ENCODE measurements around the gene INPP4A.

INPP4A gene

DNA sequence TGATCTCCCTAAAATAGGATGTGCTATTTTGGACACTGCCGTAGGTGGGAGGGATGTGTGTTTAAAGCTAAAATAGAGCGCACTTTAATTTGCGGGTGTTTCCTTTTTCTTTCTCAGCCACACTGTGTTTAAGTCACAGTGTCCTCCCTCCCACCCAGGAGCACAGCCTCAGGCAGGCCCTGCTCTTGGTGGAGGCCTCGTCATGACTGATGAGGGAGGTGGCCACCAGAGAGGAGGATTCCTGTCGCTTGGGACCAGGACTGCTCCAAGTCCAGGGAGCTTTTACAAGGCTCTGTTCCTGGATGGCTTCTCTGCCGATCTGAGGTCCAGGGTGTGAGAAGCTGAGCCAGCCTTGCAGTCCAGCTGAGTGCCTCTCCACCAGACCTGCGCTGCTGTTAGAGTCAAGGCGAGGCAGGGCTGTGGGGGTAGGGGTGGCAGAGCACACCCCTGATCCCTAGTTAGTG is 33.5 kb downstream of the INPP4A start:
- peak; percentile 35 for DNase-seq

DNA sequence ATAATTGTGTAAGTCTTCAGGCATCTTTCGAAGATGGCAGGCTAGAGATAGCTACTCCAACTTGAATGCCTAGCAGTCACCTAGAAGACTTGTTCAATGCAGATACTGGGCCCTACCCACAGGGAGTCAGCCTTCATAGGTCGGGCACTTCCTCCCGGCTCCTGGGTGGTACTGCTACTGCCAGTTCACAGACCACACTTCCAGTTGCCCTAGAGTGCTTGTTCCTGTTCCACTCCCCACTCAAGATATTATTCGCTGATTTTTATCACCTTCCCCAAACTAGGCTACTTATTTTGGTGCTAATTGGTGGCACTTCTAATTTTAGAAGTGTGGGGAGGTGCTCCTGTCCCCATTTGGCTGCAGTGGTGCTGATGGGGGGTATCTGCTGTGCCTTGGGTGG is 34.2 kb downstream of the INPP4A start:
- DNase-seq, result no peak

DNA sequence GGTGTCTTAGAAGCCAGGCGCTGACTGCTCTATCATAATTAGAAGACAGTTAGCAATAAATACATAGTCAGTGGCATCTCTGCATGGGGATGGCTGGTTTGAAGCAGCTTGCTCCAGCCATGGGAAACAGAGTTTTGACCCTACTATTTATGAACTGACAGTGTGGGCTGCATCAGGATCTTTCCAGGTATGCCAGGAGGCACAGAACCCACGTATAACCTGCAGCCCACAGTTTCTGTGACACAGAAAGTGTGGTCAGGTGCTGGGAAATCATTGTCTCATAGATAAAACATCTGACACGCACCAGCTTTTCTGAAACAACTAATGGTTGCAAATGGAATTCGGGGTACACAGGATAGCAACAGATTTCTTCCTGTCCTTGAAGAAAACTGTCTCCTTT is 34.7 kb downstream of the INPP4A start:
- DNase-seq, result no peak

DNA sequence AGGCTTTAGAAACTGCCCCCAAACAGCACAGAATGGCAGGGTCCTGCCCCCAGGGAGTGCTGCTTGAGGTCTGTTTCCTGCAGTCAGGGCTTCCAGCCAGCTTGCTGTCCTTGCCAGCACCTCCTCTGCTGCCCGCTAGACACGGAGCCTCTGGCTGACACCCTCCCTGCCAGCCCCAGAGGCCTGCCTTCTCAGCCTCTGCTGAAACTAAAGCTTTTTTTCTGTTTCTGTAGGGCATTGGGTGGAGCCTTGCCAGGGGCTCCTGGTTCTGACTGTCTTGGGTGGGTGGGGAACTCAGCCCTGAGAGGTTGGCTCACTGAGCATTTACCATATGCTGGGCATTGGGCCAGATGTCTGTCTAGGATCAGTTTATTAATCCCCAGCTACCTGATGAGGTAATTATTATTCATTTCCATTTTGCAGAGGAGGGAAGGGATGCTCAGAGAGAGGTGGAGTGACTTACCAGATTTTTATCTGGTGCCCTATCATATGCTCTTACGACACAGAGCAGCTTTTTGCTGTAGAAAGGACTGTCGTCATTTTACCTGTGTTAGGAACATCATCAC is 35.4 kb downstream of the INPP4A start:
- peak; percentile 80 for DNase-seq

DNA sequence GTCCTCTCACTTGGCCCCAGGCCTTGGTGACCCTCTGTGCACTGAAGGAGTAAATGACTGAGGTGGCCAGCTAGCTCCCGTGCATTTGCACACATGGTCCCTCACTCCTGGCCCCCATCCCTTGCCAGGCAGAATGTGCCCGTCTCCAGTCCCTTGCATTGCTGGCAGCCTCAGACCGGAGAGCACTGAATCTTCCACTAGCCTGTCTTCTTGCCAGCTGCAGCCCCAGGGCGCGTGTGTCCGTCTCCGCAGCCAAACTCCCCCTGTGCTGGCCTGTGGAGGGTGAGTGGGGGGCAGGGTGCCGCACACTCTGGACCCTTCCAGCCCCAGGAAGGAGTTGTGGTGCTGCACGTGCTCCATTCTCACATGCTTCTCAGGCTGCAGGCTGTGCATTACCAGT is 35.9 kb downstream of the INPP4A start:
- DNase-seq, result no peak

DNA sequence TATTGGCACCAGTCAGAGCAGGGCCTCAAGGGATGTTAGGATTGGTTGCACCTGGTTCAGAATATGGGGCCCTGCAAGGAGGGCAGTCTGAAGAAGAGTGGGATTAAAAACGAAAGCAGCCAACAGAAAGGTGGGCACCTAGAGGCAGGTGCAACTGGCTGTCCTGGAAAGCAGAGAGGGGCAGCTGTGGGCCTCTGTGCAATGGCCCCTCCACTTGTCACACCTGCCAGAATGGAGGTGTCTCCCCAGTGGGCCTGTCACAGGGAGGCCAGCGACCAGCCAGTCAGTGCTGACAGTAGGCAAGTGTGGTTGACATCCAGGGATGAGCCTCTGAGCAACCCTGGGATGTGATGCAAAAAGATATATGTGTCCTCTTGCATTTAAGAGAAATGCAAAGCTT is 37.7 kb downstream of the INPP4A start:
- no peak for DNase-seq

DNA sequence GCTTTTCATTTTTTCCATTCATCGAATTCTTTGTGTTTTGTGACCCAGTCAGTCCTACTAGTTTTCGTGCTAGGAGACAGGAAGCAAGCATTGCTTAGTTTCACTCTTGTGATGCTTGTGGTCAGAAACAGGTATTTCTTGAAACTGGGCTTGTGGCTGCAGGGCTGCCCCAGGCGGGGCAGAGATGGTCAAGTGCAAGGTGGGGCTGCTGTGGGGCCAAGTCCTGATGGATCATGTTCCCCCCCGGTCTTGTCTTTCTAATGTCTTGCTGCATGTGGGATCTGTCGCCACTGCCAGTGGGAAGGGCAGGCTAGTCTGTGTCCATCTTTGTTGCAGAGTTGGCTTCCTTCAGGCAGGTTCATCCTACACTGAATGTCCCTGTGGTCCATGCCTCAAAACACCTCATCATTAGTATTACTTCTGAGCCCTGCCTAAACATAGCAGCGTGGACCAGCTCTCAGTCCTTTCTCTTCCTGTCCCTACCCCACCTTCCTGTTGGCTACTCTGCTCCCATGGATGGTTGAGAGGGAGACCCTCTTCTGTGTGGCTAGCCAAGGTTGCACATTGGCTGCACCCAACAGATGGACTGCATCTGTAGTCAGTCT is 38.7 kb downstream of the INPP4A start:
- no peak for DNase-seq

DNA sequence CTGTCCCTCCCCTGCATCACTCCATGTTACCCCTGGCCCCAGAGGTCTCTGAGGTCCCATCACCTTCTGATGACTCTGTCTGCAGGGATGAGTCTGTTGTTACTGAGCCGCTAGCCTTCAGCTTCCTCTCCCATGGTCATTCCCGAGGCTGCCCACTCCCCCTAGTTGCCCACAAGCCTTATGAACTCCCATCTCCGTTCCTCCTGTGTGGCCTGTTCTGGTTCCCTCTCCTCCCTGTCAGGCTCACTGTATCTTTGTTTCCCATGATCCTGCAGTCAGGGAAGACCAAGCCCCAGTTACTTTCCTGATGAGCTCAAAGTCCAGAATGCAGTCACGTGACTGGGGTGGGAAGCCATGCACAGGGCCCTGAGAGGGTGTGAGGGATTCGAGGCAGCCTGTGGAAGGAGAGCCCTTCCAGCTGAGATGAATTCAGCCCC is 39.5 kb downstream of the INPP4A start:
- DNase-seq, result no peak

DNA sequence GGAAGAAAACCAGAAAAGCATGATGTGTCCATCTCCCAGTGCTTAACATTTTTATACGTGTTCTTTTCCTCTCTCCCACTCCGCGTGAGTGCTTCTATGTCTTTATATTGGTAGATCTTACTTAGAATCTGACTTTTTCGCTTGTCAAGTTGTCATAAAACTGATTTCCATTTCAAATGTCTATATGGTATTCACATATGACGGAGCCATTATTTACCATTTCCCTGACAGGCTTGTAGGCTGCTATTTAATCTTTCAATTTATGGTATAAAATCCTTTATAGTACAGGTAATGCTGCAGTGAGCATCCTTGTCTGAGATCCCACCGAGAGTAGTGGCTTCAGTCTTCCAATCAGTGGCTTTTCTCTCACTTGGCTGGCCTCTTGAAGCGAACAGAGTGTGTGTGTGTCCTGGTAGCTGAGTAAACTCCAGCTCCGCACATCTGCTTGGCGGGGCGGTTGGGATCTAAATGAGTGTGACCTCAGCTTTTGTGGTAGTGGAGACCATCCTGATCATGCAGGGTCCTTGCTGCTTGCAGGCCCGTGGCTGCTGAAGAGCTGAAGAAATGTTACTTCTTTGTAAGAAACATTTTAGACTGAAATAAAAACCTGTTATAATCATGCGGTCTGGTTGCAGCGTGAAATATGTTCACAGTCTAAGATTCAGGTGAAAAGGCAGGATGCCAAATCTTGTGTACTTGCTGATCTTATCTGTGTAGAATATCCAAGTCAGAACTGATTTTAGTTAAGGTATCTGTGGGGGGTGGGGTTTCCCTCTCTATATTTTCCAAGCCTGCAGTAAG is 40.2 kb downstream of the INPP4A start:
- DNase-seq, result no peak

DNA sequence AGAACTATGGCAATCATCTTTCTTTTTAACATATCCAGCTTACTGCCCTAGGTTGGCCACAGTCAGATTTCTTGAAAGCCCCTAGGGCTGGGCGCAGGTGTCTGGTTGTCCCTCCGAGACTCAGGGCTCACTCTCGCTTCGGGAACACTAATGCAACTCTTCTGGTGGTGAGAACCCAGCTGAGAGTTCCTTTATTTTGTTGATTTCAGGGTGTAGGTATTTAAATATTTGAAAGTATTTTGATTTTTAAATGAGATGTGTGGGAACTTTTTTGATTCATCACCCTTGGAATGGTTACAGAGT is 40.7 kb downstream of the INPP4A start:
- no peak for DNase-seq

DNA sequence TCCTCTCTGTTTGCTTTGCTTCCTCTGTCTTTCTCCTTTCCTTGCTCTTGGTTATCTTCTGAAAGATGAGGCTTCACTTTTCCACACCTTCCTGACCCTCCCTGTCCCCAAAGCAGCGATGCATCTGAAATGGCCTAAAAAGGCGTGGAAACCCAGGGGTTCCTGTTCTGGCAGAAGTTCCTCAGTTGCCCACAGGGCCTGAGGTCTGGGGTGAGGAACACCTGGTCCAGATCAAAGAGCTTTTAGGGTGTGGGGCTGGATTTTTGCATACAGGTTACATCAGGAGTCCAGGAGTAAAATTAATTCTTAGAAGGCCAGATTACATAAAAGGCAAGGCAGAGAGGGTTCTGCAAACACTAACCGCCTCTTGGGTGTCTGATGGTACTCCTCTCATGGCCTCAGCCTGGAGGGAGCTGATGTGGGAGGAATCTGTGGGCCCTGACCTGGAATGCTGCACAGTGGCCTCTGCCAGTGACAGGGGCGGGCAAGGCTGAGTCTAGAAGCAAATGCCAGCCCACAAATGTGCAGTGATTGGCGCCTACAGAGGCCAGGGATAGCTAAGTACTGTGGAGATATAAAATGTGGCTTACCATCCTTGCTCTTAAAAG is 41.8 kb downstream of the INPP4A start:
- peak; percentile 45 for DNase-seq

DNA sequence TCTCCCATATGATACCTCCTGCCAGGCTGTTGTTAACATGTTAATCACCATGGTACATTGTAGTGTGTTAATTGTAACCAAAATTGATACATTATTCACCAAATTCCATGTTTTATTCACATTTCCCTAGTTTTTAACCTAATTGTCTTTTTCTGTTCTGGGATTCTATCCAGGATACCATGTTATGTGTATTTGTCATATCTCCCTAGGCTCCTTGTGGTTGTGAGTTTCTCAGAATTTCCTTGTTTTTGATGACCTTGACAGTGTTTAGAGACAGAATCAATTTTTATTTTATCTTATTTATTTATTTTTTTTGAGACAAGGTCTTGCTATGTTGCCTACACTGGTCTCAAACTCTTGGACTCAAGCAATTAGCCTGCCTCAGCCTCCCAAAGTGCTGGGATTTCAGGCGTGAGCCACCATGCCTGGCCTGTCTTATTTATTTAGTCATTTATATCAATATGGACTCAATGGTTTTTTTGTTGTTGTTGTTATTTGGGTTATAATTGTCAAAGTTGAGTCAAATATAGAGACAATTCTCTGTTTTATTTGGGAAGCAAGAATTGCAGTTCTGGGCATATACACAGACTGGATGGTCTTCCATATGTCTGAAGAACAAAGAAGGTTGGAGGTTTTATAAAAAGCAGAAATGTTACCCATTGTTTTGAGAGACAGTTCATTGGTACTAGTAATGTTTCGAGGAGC is 42.6 kb downstream of the INPP4A start:
- no peak for DNase-seq

DNA sequence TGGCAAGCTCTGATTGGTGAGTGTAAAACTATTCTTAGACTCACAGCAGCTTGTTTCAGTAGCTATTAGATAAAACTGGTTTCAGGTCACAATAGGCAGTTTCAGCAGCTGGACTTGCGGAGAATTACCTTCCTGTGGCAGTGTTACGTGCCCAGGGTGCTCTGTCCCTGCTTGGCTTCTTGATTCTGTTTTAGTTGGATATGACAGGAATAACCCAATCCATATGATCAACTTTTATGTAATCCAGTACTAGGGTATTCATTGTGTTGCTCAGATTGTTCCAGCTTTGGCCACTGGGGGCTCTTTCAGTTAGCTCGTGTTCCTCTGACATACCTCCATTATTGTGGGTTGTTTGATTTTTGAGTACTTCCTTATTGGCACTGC is 43.1 kb downstream of the INPP4A start:
- DNase-seq, result no peak

DNA sequence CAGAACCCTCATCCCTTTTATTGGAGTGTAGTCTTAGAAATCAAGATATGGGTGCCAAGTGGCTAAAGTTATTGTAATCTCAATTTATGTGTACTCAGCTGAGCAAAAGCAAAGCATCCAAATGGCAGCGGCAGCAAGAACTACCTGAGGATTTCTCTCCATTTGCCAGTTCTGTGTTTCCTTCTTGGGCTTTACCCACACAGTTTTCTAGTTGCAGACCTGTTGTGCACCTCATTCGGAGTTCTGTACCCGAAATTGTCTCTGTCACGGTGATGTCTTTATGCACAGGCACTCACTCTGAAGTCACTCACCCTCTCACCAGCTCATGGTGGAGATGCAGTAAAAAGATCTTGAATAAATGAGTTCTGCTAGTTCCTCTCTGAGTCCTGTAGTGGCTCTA is 43.6 kb downstream of the INPP4A start:
- DNase-seq, result no peak

DNA sequence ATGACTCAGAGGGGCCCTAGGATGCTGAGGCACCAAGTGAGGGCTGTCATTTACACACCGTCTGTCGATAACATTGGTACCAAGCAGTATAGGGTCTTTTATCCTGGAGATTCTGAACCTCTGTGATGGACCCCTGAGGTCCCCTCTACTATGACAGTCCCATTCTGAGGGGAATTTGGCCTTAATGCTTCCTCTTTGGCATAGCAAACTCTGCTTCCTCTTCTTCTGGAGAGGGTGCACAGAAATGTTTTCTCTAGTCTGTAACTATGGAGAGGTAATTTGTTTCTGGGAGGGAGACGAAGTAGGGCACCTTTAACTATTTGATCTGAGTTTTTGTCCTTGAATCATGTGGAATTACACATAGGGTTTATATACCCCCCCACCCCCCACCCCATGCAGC is 44.8 kb downstream of the INPP4A start:
- DNase-seq, result no peak

DNA sequence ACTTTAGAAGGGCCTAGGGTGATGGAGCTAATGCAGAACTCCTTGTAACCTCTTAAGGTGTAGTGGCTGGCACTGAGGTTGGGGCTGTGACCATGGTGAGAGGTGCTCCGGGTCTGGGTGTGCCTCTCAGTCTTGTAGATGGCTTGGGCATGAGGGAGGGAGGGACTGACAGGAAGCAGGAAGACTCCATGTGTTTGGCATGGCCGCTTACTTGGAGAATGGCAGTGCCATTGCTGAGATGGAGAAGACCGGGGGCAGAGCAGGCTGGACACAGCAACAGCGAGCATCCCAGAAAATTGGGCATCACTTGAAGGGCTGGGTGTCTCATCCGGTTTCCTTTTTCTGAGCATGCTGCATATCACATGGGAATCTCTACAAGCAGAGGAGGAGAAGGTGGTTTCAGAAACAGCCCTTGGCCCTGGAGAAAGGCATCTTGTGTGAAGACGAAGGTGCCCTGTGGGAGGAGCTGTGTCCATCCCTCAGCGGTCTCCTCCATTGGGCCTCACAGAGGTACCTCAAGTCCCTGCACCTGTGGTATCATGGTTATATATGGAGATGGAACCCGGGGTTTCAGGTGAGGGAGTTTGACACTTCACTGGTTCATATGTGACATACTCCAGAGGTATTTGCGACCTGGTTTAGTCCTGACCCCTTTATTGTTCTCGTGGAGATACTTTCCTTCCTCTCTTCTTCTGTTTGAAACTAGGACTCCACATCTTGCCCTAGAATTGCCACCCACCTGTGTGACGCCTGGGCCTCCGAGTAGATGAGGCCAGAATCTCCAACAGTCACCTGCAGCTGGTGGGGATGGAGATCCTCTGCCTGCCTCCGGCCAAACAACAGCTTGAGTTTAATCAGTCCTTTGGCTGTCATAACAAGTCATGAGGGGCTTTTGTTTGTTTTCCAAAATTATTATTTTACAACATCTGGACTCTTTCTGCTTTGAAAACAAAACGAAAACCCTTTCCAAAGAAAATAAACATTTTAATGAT is 45.6 kb downstream of the INPP4A start:
- DNase-seq, result no peak

DNA sequence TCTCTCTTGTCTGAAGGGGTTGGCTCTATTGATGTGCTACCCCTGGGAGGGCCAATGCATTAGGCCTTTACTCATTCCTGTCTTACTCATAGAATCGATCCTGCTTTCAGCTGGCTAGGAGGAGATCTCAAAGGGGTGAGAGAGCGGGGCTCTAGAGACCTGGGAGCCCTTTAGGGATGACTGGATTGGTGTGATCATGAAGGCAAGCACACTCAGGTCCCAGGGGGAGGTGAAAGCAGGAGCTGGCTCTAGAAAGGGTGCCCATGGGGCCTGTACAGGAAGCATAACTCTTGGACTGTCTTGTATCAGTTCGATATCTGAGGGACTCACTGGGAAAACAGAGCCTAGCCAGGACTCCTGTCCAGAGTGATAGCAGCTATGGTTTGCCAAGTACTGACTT is 47.8 kb downstream of the INPP4A start:
- no peak for DNase-seq

DNA sequence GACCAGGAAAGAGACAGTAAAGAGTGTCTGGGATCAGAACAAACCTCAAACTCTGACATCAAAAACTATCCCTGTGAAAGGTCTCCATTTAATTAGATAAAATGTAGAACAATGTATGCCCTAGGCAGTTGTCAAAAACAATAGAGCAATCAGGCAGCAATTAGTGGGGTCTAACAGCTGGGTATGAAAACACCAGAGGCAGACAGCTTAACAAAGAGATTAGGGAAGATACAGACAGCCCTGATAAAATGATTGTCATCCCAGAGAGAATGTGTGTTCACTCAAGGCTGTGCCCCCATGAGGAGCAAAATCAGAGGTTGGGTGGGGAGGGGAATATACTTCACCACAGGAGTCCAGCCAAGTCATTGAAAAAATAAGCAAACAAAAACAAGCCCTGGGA is 50.0 kb downstream of the INPP4A start:
- DNase-seq, result no peak

DNA sequence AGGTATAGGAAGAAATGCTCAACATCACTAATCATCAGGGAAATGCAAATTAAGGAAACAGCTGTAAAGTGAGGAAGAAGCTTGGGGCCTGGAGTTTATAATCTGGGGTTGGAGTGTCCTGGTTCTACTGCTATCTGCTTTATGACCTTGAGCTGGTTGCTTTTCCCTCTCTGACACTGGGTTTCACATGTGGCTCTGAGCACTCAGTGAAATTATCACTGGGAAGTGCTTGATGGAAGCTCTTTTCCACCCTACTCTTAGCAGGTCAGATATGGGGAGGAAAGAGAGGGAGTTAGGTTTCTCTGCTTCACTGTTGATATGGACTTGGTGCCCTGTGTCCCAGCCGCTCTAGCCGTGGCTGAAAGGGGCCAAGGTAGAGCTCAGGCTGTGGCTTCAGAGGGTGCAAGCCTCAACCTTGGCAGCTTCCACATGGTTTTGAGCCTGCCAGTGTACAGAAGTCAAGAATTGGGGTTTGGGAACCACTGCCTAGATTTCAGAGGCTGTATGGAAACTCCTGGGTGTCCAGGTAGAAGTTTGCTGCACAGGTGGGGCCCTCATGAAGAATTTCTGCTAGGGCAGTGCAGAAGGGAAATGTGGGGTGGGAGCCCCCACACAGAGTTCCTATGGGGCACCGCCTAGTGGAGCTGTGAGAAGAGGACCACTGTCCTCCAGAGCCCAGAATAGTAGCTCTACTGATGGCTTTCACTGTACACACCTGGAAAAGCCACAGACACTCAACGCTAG is 52.3 kb downstream of the INPP4A start:
- DNase-seq, result no peak

DNA sequence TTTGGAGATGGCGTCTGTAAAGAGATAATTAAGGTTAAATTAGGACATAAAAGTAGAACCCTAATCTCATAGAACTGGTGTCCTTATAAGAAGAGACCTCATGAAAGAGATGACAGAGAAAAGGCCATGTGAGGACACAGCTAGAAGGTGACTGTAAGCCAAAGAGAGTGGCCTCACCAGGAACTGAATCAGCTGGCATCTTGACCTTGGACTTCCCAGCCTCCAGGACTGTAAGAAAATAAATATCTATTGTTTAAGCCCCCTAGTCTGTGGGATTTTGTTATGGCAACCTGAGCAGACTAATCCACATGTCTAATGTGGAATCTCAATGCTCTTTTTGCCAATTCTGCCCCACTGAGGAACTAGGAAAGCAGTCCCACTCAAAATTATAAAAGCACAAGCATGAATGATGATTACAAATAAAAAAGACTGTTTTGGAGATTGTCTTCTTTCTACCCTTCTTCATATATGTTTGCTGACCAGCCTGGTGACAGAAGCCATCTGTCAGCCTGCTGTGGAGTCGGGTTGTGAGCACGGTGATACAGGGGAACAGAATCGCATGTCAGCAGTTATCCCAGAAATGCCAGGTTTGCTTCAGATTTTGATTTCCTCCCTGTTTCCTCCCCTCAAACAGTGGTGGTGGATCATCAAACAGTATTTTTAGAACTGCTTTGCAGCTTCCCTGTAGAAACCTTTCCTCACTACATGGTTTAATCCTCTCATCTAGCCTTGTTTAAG is 54.2 kb downstream of the INPP4A start:
- no peak for DNase-seq

DNA sequence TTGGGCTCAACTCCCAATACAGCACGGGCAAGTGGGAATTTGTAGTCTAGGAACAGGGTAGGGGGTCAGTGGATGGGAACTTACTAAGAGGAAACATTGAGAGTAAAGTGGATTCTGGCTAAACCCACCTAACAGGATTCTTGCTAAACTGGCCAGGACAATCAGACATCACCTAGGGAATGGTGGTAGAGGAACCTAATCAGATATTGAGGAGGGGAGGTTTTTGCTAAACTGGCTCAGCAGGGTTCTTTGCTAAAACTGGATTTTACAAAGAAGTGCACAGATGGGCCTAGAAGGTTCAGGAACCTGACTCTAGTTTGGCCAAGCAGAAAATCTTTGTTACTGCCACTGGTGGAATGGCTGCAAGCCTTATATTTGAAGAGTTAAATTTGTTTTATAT is 55.9 kb downstream of the INPP4A start:
- no peak for DNase-seq

Data from right hindlimb (tissue), 1 donor.